Lower leg skin (tissue), 3 donors: ENCODE results near the gene CLEC3B.

Experiments
- CTCF ChIP-seq, 3 donors: fragments of 450-650 bp; IDR thresholded peaks; one replicate each; pipeline ENCODE4 v1.5.1; 2016; ENCODE audit warnings: antibody characterized with exemption in 3 of 3, mild to moderate bottlenecking in 3 of 3, moderate library complexity in 2 of 3
- POLR2A ChIP-seq, 2 donors: fragments of 450-650 bp; IDR thresholded peaks; one replicate each; pipeline ENCODE4 v1.6.1; 2016 to 2017; ENCODE audit warnings: antibody characterized with exemption in 2 of 2, mild to moderate bottlenecking in 1 of 2, moderate library complexity in 1 of 2

- TF ChIP-seq POLR2A (IDR thresholded peaks at IDR 0.05) (no peak), CTCF (IDR thresholded peaks at IDR 0.05) (no peak)
These were observed 34.8 kb upstream of the CLEC3B start for GRCh38 chr3:44991326-44991725.
